ENCODE results near the gene LRRC4C.

The LRRC4C gene

DNA sequence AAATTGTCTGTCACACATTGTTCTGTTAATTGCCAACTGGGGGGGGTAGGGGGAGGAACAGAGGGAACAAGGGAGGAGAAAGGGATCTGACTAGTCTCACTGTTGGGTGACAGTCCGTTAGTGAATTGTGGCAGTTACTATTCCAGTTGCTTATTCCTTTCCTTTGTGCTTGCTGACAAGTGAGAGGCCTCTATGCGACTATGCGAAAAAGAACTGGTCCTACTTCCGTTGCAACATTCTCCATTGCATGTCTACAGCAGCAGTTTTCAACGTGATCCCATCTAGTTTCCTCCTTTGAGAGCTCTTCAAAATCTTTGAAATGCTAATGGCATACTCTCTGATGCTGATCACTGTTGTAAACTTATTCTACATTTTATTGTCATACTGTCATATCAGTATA is 672.2 kb downstream of the LRRC4C start:
- no peak for DNase-seq
- TF ChIP-seq POLR2A (IDR thresholded peaks at IDR 0.05; ENCODE audit: low read length) (no peak), GATA1 (IDR thresholded peaks at IDR 0.05; ENCODE audit: low read depth, low read length) (no peak)

- TF ChIP-seq GATA1 (IDR thresholded peaks at IDR 0.05; ENCODE audit: low read depth, low read length), result no peak
- TF ChIP-seq POLR2A (IDR thresholded peaks at IDR 0.05; ENCODE audit: low read length), result no peak
- DNase-seq, result no peak
Measured at GRCh38 chr11:40763046-40763445, 696.4 kb downstream of the LRRC4C start.

- TF ChIP-seq GATA1 (IDR thresholded peaks at IDR 0.05; ENCODE audit: low read depth, low read length) (no peak), POLR2A (IDR thresholded peaks at IDR 0.05; ENCODE audit: low read length) (no peak)
Measured at GRCh38 chr11:40759341-40759740, 700.1 kb downstream of the LRRC4C start.

GRCh38 chr11:40754297-40754696 is 705.2 kb downstream of the LRRC4C start:
- no peak for DNase-seq
- TF ChIP-seq GATA1 (IDR thresholded peaks at IDR 0.05; ENCODE audit: low read depth, low read length) (no peak), POLR2A (IDR thresholded peaks at IDR 0.05; ENCODE audit: low read length) (no peak)

More at GRCh38 chr11:40759341-40759740, 700.1 kb downstream of the LRRC4C start:
- no peak for DNase-seq

GRCh38 chr11:40746282-40746681 is 713.2 kb downstream of the LRRC4C start:
- TF ChIP-seq POLR2A (IDR thresholded peaks at IDR 0.05; ENCODE audit: low read length) (no peak), GATA1 (IDR thresholded peaks at IDR 0.05; ENCODE audit: low read depth, low read length) (no peak)
- DNase-seq, result no peak

DNA sequence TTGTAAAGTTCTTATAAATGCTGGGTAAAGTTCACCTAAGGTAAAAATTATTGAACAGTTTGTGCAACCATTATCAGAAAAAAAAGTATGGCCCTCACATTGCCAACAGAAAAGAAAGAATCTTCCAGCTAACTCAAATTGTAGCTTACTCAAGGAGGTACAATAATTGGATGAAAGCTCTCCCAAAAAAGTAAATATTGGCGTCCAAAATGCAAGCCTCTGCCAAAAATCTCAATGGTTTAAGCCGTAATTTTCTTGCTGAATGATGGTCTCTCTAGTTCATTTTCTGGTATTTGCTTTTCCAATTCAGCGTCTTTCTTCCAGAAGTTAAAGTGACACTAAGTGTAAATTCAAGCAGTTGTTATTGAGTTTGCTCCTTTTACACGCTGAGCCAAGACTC is 727.3 kb downstream of the LRRC4C start:
- no peak for DNase-seq
- TF ChIP-seq POLR2A (IDR thresholded peaks at IDR 0.05; ENCODE audit: low read length) (no peak), GATA1 (IDR thresholded peaks at IDR 0.05; ENCODE audit: low read depth, low read length) (no peak)

DNA sequence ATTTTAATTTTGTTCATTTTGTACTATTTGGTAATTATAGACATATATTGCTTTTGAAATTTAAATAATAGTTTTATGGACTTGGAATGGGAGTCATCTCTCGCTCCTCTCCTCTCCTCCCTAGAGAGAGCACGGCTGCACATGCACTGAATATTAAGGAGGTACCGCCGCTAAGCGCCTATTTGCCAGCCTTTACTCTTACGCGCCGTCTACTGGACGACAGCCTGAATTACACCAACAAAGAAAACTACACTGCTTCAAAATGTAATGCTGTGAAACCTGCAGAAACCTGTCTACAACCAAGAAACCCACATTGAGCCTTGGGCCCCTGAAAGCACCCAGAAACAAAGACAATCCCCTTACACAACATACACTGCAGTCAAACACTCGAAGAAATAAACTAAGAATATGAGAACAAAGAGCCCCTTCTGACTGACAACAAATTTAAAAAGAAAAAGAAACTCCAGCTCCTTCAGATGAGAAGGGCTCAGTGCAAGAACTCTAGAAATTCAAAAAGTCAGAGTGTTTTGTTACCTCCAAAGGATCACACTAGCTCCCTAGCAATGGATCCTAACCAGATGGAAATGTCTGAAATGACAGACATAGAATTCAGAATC is 737.2 kb downstream of the LRRC4C start:
- TF ChIP-seq GATA1 (IDR thresholded peaks at IDR 0.05; ENCODE audit: low read depth, low read length) (no peak), POLR2A (IDR thresholded peaks at IDR 0.05; ENCODE audit: low read length) (no peak)
- DNase-seq, result peak; percentile 6 to 38

DNA sequence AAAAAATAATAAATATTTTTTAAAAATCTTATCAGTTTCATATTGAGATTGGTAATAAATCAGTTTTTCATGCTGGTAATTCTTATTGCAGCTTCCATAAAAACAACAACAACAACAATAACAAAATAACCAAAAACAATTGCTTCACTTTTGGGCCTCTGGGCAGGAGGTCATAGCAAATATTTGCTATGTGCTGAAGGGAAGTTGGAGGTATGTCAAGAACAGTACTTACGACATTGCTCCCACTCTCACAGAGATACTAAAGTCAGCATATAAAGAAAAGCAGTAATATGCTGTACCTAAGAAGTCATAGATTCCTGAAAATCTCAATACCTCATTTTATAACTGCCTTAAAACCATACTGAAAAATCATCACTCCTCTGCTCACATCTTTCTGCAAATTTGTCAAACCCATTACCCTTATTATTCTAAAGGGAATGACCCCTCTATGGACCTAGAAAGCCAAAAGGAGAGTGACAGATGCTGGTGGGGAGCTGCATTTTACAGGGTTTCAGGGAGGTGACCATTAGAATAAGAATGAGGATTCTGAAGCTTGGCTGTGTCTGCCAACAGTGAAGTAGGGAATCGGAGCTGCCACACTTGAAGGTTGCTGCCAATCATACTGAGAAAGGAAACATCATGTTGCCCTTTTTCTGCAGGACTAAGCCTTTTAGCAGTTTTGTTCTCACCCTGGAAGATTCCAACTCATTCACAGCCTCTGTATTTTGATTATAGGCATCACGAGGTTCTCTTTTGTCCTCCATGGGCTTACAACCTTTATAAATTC is 742.9 kb downstream of the LRRC4C start:
- DNase-seq, result no peak
- no peak for TF ChIP-seq POLR2A (IDR thresholded peaks at IDR 0.05; ENCODE audit: low read length)
- no peak for TF ChIP-seq GATA1 (IDR thresholded peaks at IDR 0.05; ENCODE audit: low read depth, low read length)

- no peak for TF ChIP-seq GATA1 (IDR thresholded peaks at IDR 0.05; ENCODE audit: low read depth, low read length)
- TF ChIP-seq POLR2A (IDR thresholded peaks at IDR 0.05; ENCODE audit: low read length), result no peak
- no peak for DNase-seq
Measured at GRCh38 chr11:40713083-40713482, 746.4 kb downstream of the LRRC4C start.

DNA sequence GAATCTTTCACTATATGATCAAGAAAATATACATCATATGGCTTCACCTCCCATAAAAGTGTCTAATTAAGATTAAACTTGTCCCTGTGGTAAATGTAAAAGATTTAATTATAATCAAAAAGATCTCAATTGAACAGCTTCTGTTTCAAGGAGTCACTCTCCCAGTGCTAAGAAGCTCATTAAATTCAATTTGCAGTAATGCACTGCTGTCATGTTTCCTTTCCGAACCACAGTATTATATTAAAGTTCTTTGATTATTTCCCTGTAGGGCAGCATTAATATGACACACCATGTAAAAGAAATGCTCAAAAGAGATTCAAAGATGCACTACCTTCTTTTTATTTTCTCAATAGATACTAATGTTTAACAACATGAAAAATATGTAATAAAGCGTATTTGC is 758.4 kb downstream of the LRRC4C start:
- no peak for DNase-seq
- TF ChIP-seq POLR2A (IDR thresholded peaks at IDR 0.05; ENCODE audit: low read length), result no peak
- no peak for TF ChIP-seq GATA1 (IDR thresholded peaks at IDR 0.05; ENCODE audit: low read depth, low read length)

- no peak for DNase-seq
- no peak for TF ChIP-seq GATA1 (IDR thresholded peaks at IDR 0.05; ENCODE audit: low read depth, low read length)
- TF ChIP-seq POLR2A (IDR thresholded peaks at IDR 0.05; ENCODE audit: low read length), result no peak
Measured at GRCh38 chr11:40689823-40690222, 769.6 kb downstream of the LRRC4C start.

DNA sequence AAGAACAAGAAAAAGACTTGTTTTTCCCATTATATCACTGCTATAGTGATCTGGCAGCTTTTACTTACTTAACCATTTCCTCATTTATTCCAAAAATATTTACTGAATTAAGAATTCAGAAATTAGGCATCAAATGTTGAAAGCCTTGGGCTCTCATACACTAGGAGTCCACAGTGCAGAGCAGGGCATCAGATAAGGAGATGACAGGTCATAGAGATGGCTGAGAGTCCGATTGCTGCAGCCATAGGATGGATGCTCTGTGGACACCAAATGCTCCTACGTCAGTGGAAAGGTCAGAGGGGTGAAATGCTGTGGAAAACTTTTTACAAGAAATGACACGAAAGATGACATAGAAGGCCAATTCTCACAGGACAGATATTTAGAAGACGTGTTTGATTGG is 771.1 kb downstream of the LRRC4C start:
- no peak for DNase-seq
- TF ChIP-seq POLR2A (IDR thresholded peaks at IDR 0.05; ENCODE audit: low read length) (no peak), GATA1 (IDR thresholded peaks at IDR 0.05; ENCODE audit: low read depth, low read length) (no peak)

DNA sequence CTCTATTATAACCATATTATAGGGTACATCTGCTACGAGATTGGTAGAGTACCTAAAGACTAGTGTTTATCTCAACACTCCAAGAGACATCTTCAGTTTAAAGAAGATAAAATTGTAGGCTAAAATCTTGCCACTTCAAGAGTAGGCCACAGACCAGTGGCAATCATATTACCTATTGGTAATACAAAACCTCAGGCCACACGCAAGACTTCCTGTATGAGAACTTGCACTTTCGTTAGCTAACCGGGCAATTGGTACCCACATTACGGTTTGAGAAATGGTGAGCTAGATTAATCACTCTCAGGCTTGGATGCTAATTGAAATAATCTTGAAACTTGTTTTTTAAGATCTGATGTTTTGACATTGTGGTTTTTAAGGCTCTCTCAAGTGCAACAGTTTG is 772.7 kb downstream of the LRRC4C start:
- no peak for TF ChIP-seq GATA1 (IDR thresholded peaks at IDR 0.05; ENCODE audit: low read depth, low read length)
- no peak for TF ChIP-seq POLR2A (IDR thresholded peaks at IDR 0.05; ENCODE audit: low read length)
- DNase-seq, result no peak

GRCh38 chr11:40683010-40683409 is 776.4 kb downstream of the LRRC4C start:
- no peak for DNase-seq
- TF ChIP-seq GATA1 (IDR thresholded peaks at IDR 0.05; ENCODE audit: low read depth, low read length), result no peak
- no peak for TF ChIP-seq POLR2A (IDR thresholded peaks at IDR 0.05; ENCODE audit: low read length)

GRCh38 chr11:40679276-40679675 is 780.2 kb downstream of the LRRC4C start:
- DNase-seq, result no peak
- TF ChIP-seq GATA1 (IDR thresholded peaks at IDR 0.05; ENCODE audit: low read depth, low read length) (no peak), POLR2A (IDR thresholded peaks at IDR 0.05; ENCODE audit: low read length) (no peak)
